Psoas muscle (tissue), 8 donors: ENCODE data around the gene FASTKD3. TPM values are rescaled to one million over a fixed set of nuclear protein-coding genes. Genes with fewer than 3 reads are reported as not detected.

ENCODE experiments used
- ATAC-seq, 4 donors: fragments of 200-7000 bp; cut with Tn5 transposase; one replicate each; pipeline ENCODE4 v1.9.1; 2020; ENCODE audit warnings: moderate library complexity in 3 of 4, mild to moderate bottlenecking in 2 of 4
- DNase-seq, 2 donors: peaks; one replicate each; pipeline ENCODE4 v3.0.0-alpha.2; 2020
- H3K27ac ChIP-seq: fragments of 200-600 bp; one replicate; pipeline ENCODE4 v1.8.0; 2022
- H3K27me3 ChIP-seq, 3 donors: fragments of 200-600 bp in 1 of 3; one replicate each; pipeline versions ENCODE4 v1.6.1 to v1.8.0; 2013 to 2022; ENCODE audit warnings: low read length in 2 of 3, mild to moderate bottlenecking in 2 of 3, moderate library complexity in 1 of 3; ENCODE audit not compliant: insufficient read depth in 3 of 3
- H3K36me3 ChIP-seq, 2 donors: fragments of 200-600 bp in 1 of 2; one replicate each; pipeline versions ENCODE4 v1.6.1 to v1.8.0; 2013 to 2022; ENCODE audit warnings: low read depth in 1 of 2, mild to moderate bottlenecking in 1 of 2, moderate library complexity in 1 of 2; ENCODE audit not compliant: insufficient read depth in 1 of 2
- H3K4me1 ChIP-seq: fragments of 200-600 bp; one replicate; pipeline ENCODE4 v1.8.0; 2022
- H3K4me3 ChIP-seq: fragments of 200-600 bp; one replicate; pipeline ENCODE4 v1.8.0; 2022; ENCODE audit warnings: mild to moderate bottlenecking
- H3K9me3 ChIP-seq: fragments of 200-600 bp; one replicate; pipeline ENCODE4 v1.8.0; 2022
- WGBS, 3 donors: extraction: QIAGEN DNeasy Blood & Tissue Kit; methylation state at CpG; one replicate each; pipeline versions ENCODE4 v1.1.6 to v1.1.7; 2013; 5-methylcytosine and 5-hydroxymethylcytosine counted together
- intact Hi-C, 2 donors: fragments of 100-400 bp; cut with DNase I; formaldehyde crosslinking; loops; one replicate each; pipeline versions ENCODE4 v1.11.0 to v1.14.2; 2022
- polyA plus RNA-seq, 3 donors: library from polyadenylated mRNA; stranded (reverse); fragments of 200-250 nt; gene quantifications; one replicate each; pipeline ENCODE4 v1.2.3, GENCODE V29; 2013
- total RNA-seq, 4 donors: library from RNA; stranded (reverse); fragmentation: NEBNext Ultra II Directional in 2 of 4; extraction: Animal tissue kit (Norgen Biotek cat#: 25700) in 2 of 4; gene quantifications; one replicate each; pipeline versions ENCODE4 v1.2.1 to v1.2.4, GENCODE V29; 2021 to 2023
- TF ChIP-seq, protein P1 (sequence below): fragments of 200-600 bp; IDR thresholded peaks from one replicate; pipeline ENCODE4 v1.8.0; 2022; ENCODE audit warnings: antibody characterized with exemption
- donor health status: healthy with polysubstance abuse.
- donor health status: DM: no; HTN: no; CAD: no; lungs with moderate emphysema.
- donor health status: Bipolar disorder and iron deficiency.
- donor health status: healthy.
- donor health status: DM: yes; HTN: yes; CAD: no.
- donor health status: DM: no; HTN: no; CAD: no.
- donor health status: DM: no; HTN: no; CAD: no.
- donor health status: DM: yes; HTN: yes; CAD: no.

Gene FASTKD3
- total and polyA plus RNA-seq, 7 donors = 5.1 to 15.2 (median 6.4) TPM

DNA sequence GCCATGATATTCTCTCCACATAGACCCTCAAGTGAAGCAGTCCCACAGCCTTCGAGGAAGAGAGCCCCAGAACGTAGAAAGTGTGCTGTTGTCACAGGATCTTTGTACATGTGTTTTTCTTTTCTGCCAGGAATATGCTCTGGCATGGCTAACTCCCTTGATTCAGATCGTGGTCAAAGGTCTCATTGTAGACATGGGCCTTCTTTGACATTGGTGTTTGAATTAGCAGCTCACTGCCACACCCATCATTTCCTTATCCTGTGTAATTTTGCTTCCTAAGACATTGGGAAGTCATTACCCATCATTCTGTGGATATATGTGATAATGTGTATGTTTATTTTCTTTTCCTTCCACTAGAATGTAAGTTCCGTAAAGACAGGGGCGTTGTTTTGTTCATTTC, 25.6 kb upstream of the FASTKD3 start:
- 75 to 81% (median 79%) methylated on average over 5 of the region's 5 CpGs for WGBS, 3 donors
- intact Hi-C loops = no loop called here
- H3K36me3 ChIP-seq = peaks cover 11 to 100% of the 10 kb centered on the region in 2 donors

DNA sequence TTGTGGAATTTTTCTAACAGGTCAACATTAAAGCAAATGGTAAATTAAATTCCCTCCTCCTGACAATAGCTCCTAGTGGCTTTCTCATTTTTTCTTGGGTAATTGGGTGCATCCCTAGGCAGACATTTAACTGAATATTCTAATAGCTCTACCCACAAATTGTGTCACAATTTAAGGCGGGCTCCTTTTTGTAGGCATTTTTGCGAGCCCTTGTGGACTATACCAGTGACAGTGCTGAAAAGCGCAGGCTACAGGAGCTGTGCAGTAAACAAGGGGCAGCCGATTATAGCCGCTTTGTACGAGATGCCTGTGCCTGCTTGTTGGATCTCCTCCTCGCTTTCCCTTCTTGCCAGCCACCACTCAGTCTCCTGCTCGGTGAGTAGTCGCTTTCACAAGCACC, 20.1 kb upstream of the FASTKD3 start:
- no peak overlapping the region for H3K4me3 ChIP-seq
- no peaks in the 10 kb centered on the region for H3K4me1 ChIP-seq
- no peak for DNase-seq
- intact Hi-C loops = no loop called here
- H3K9me3 ChIP-seq = no peaks in the 10 kb centered on the region
- 93 to 97% (median 94%) methylated on average over 9 of the region's 9 CpGs for WGBS, 3 donors
- no peaks in the 10 kb centered on the region for H3K27me3 ChIP-seq
- TF ChIP-seq, protein P1, sequence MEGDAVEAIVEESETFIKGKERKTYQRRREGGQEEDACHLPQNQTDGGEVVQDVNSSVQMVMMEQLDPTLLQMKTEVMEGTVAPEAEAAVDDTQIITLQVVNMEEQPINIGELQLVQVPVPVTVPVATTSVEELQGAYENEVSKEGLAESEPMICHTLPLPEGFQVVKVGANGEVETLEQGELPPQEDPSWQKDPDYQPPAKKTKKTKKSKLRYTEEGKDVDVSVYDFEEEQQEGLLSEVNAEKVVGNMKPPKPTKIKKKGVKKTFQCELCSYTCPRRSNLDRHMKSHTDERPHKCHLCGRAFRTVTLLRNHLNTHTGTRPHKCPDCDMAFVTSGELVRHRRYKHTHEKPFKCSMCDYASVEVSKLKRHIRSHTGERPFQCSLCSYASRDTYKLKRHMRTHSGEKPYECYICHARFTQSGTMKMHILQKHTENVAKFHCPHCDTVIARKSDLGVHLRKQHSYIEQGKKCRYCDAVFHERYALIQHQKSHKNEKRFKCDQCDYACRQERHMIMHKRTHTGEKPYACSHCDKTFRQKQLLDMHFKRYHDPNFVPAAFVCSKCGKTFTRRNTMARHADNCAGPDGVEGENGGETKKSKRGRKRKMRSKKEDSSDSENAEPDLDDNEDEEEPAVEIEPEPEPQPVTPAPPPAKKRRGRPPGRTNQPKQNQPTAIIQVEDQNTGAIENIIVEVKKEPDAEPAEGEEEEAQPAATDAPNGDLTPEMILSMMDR = no peak
- peaks cover 11 to 93% of the 10 kb centered on the region in 2 donors for H3K36me3 ChIP-seq
- H3K27ac ChIP-seq = no peak overlapping the region
- ATAC-seq = no peak

More for the DNA sequence above, 25.6 kb upstream of the FASTKD3 start:
- H3K27ac ChIP-seq = no peak overlapping the region
- H3K27me3 ChIP-seq = no peaks in the 10 kb centered on the region
- no peaks in the 10 kb centered on the region for H3K9me3 ChIP-seq
- no peaks in the 10 kb centered on the region for H3K4me1 ChIP-seq
- no peak overlapping the region for H3K4me3 ChIP-seq
- ATAC-seq (no peak), DNase-seq (no peak)
- TF ChIP-seq, protein P1 = no peak

DNA sequence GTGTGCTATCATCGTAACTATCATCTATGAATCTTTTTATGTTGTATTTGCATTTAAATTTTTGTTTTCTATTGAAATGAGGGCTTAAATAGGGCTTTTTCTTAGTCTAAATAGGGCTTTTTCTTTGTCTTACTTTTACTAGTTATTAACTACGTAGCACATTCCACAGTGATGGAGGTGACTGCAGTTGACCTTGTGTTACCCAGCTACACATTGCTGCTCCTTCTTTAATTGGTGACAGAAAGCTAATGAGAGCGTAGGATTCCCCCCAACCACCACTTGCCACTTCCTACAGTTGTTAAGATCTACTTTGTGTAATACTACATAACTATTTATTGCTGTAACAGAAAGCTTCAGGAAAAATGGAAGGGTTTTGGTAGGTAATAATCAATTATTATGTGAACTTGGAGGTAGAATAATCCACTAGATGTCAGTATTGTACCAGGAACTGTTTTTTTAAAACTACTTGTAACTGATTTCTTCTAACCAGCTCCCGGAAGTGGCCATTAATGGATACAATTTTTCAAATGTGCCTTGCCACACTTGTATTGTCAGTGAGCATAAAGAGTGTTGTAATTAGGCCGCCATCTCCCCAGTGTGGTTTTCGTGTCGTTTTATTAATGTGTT, 18.1 kb upstream of the FASTKD3 start:
- no peak for ATAC-seq
- Histone ChIP-seq H3K27me3 (no peaks in the 10 kb centered on the region), H3K9me3 (no peaks in the 10 kb centered on the region), H3K4me1 (no peaks in the 10 kb centered on the region), H3K36me3 (peaks cover 14 to 93% of the 10 kb centered on the region in 2 donors), H3K4me3 (no peak overlapping the region), H3K27ac (no peak overlapping the region)
- intact Hi-C loops = no loop called here
- TF ChIP-seq, protein P1 = peak; percentile 46
- DNase-seq = no peak
- WGBS, 3 donors = 77 to 79% (median 78%) methylated on average over 7 of the region's 7 CpGs

DNA sequence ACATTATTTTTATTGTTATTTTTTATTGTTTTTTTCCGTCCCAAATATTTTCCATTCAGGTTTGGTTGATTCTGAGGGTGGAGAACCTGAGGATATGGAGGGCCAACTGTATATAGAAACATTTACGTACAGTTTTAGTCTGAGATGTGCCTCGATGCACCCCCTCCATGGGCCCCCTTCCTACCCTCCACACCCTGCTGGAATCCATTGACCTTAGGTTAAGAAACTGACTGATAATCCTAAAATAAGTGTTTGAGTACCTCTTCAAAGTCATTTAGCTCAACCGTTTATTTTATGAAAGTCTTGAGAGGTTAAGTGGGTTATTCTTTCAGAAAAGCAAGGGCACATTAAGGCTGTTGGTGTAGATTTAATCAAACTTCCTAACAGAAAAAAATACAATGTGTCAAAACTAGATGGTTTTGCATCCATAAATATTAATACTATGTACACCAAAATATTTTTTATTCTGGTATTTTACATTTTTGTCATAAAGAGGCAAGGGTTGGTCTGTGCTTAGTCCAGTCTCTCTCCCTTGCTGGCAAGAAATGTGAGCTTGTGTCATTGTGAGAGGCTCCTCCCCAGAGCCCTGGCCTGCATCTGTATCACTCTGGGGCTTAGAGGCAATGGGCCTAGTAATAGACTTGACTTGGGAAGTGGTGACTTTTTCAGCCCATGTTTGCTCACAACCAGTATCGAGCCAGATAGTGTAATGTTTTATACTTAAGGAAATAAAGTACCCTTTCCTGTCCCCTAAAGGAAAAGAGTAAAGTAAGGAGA, 15.8 kb upstream of the FASTKD3 start:
- no peak for ATAC-seq

More for the DNA sequence above, 15.8 kb upstream of the FASTKD3 start:
- no peaks in the 10 kb centered on the region for H3K9me3 ChIP-seq
- no peaks in the 10 kb centered on the region for H3K4me1 ChIP-seq
- 83 to 87% (median 84%) methylated on average over 5 of the region's 5 CpGs for WGBS, 3 donors
- H3K4me3 ChIP-seq = no peak overlapping the region
- H3K27ac ChIP-seq = no peak overlapping the region
- H3K27me3 ChIP-seq = no peaks in the 10 kb centered on the region
- intact Hi-C loops = no loop called here
- H3K36me3 ChIP-seq = peaks cover 16 to 93% of the 10 kb centered on the region in 2 donors
- TF ChIP-seq, protein P1 = no peak
- DNase-seq = no peak
